Stimulated activated CD4-positive, alpha-beta T cell treated with anti-CD3 and anti-CD28 coated beads, Interleukin-15, amount 100 ng/mL, for 24 hours (primary cell): ENCODE results near the gene SLC6A19.
A peak's percentile ranks its signal among the peaks of the same experiment; 100 is the strongest.
"Not testable (repeated sequence)": the region's sequence is repeated elsewhere in the genome, so short reads cannot be mapped to it uniquely, and the experiment has no call there.

Experiments
- DNase-seq: peaks from one replicate; pipeline ENCODE4 v3.0.0-alpha.2; 2020

Gene SLC6A19

DNA sequence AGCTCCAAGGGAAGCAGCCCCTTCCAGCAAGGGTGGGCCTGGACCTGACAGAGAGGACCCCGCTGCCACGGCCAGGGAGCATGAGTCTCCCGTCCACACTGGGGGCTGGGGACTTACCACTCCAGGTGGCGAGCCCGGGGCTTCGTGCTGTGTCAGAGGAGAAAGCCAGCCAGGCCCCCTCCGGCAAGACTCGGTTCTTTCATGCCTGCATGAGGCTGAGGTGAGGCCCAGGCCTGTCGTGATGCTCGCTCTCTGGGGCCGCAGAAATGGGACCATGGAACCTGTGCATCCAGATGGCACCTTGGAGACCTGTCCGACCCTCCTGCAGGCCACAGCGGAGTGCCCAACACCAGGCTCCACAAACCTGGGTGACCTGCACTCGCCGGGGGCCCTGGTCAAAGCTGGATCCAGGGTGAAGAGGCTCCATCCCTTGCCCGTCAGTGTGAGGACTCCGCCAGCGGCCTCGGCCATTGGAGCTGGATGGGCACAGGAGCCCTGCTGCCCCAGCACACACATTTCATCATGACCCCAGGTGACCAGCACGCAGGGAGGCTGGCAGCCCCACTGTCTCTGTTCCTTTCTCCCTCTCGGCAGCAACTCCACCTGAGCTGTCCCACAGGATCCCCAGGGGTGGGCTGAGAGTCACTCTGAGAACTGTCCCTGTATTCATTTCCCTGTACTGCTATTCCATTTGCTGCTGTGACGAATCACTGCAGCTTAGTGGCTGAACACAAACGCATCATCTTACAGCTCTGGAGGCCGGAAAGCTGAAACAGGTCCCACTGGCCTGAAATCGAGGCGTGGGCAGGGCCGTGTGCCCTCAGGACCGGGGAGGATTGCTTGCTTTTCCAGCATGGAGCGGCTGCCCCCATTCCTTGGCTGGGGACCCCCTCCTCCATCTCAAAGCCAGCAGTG, 48.2 kb downstream of the SLC6A19 start:
- DNase-seq = no peak

DNA sequence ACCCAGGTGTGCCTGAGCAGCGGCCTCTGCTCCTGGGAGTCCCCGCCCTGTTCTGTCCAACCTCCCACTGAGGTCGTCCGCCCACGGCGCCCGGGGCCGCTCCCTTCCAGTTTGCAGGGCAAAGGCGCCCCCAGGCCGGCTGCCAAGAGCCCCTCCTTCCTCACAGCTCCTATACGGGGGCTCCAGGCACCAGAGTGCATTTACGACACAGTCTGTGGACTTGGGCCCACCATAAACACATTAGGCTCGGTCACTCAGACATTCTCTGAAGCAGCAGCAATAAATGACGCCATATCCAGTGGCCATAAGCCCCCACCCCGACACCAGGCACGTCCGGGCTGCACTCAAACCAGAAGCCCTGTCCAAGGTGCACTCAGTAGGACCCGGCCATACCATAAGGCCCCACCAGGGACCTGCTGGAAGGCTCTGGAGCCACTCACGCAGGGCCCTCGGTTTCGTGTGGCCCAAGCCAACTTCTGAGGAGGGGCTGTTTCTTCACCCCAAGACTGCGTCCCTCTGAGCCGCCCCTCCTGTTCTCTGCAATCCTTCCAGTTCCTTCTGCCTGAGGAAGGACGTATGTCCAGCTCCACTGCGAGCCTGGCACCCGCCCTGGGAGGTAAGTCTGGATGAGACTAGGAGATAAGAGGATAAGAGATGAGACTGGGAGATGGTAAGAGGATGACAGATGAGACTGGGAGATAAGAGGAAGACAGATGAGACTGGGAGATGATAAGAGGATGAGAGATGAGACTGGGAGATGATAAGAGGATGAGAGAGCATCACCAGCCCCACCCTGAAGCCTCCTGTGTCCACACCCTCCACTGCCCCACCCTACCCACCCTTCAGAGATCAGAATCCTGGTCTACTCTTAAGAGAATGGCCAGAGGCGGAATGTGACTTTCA, 50.5 kb downstream of the SLC6A19 start:
- DNase-seq = no peak

DNA sequence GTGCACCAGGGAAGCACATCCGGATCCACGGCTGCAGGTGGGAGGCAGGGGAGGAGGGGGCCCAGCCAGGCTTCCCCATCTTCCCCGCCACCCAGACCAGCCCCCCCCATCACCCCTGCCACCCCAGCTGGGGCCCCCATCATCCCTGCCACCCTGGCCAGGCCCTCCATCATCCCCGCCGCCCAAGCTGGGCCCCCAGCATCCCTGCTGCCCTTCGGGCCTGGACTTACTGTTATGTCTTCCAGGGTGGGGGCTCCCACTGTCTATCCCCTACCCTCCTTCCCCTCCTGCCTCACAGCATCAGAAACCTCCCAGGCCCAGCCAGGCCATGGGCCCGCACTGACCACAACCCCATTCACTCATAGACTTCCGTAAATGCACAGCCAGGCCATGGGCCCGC, 51.3 kb downstream of the SLC6A19 start:
- no peak for DNase-seq

DNA sequence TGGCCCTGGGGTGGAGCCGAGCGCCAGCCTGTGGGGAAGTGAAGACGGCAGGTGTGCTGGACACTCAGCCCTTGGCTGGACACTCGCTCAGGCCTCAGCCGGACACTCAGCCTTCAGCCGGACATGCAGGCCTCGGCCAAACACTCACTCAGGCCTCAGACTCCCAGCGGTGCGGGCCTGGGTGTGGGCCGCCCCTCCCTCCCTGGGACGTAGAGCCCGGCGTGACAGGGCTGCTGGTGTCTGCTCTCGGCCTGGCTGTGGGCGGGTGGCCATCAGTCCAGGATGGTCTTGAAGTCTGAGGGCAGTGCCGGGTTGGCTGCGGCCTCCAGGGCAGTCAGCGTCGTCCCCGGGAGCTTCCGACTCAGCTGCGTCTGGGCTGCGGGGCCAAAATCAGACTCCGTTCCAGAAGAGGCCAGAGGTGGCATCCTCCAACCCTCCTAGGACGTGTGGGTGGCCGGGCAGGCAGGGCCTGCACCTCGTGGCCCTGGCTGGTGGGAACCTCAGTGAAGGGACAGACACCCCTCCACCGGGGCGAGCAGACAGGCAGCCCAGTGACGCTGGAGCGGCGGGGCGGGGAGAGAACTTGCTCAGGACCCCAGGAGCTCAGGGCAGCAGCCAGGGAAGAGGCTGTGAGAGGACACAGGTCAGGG, 52.2 kb downstream of the SLC6A19 start:
- no peak for DNase-seq

DNA sequence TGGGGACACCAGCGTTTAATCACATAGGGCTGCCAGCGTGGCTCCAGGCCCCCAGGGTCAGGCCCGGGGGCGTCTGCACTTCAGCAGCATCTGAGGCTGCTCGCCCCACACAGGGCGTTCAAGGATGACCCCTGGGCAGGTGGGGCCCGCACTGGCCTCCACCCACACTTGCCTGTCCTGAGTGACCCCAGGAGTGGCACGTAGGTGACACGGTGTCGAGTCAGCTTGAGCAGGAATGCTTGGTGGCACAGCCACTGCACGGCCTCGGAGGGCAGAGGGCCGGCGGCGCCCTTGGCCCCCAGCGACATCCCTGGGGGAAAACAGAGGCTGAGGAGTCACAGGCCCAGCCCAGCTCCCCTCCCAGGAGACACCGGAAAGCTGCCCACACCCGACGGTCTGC, 52.8 kb downstream of the SLC6A19 start:
- DNase-seq = no peak

DNA sequence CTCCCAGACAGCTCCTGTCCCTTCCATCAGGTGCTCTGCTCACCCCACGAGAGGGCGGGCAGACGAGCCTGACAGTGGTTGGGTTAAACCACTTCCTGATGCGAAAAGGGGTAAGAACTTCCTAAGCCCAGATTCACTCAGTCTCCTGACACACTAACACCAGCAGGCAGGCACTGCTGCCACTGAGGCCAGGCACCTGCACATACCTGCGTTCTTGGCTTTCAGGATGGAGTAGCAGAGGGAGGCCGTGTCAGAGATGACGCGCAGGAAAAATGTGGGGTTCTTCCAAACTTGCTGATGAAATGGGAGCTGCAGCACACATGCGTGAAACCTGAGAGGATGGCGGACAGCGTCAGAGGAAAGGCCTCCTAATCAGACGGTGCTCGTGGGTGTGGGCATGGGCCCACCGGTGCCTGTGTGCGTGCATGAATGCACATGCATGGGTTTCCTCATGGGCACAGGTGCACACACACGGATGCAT, 53.7 kb downstream of the SLC6A19 start:
- peak; percentile 52 for DNase-seq

DNA sequence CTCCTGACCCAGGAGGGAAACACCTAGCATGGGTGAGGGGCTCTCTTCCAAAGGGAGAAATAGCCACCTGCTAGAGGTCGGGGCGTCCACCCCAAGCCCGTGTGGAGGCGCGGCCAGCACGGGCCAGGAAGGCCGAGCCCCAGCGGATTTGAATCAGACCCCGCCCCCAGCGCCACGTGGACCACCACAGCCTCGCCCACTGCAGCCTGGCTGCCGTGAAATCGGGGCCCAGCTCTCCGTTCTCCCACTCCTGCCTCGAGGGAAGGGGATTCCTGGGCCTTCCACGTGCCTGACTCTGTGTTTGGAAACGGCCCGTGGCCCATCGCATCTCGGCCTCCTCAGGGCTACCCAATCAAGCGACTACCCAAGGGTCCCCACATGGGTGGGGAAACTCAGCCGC, 55.4 kb downstream of the SLC6A19 start:
- no peak for DNase-seq

DNA sequence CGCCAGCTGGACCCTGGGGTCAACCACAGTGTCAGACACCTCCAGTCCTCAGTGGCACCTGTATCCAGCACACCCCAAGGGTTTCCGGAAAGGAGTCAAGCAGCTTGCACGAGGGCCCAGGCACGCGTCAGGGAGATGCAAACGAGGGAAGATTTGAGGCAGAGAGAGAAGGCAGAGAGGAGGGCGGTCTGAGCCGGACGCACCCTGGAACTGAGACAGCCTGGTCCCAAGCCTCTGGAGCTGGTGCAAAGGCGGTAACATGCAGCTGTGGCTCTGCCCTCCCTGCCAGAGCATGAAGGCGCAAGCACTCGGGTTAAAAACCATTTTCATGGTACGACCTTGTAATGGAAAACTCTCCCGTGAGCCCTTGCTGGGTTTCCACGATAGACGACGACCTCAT, 56.0 kb downstream of the SLC6A19 start:
- no peak for DNase-seq

DNA sequence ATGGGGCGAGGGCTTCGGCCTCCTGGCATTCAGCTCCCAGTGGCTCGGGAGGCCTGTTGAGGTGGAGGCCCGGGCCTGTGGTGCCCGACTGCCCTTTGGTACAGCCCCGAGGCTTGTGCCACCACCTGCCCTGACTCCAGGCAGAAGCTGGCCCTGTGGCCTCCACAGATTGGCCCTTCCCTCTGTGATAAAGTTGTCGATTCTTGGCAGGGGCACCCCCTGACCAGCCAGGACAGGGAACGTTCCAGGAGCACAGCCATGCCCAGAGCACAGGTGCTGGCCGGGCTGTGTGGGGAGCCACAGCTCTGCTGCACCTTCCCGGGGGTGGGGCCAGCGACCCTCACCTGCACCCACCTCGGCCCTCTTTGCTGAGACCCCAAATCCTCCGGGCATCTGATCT, 56.4 kb downstream of the SLC6A19 start:
- DNase-seq = no peak

DNA sequence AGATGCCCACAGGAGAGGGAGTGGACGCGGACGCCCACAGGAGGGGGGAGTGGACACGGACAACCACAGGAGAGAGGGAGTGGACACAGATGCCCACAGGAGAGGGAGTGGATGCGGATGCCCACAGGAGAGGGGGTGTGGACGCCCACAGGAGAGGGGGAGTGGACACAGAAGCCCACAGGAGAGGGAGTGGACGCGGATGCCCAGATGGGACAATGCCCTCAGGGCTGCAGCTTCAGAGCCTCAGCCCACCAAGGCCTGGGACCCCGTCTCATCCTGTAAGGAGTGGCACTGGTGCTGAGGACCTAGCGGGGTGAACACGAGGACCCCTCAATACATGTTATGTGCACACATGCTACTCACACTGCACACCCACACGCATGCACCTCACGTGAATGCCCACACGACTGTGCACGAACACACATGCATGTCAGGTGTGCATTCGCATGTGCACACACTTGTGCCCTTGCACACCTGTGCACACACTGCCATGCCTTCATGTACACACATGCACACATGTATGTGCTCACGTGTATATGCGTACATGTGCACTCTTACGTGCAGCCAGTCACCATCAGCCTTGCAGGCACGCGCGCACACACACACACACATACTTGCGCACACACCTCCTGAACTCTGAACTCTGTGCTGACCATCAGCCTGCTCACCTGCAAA, 58.5 kb downstream of the SLC6A19 start:
- no peak for DNase-seq

DNA sequence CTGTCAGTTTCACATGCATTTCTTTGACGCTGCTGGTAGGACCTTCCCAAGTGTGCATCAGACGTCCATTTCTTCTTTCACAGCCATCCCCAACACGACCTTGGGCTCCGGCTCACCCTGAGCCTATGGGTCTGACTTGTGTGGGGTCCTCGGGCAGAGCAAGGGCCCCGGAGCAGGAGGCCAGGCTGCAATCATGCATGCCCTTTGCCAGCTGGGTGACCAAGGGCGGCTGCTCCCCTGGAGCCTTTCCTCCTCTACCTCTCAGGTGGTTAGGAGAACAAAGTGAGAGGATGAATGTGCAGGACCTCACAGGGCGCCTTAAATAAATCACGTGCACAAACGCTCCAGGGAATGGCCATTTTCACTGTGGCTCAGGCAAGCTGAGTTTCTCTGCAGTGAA, 60.2 kb downstream of the SLC6A19 start:
- no peak for DNase-seq

DNA sequence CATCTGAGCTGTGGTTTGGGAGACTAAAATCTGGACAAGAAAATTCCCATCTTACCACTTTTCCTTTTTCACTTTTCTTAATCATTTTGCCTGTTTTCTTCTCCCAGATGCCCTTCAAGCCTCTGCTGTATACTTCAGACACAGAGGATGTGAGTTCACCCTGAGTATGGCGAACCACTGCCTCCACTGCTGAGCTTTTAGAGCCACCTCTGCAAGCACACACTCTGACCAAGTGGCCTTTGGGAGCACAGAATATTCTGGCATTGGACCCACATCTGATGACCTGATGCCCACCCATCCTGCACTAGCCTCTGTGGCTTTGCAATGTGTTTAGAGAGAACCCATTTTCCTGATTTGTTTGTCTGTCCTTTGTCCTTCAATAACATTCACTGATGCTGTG, 61.0 kb downstream of the SLC6A19 start:
- DNase-seq = no peak

DNA sequence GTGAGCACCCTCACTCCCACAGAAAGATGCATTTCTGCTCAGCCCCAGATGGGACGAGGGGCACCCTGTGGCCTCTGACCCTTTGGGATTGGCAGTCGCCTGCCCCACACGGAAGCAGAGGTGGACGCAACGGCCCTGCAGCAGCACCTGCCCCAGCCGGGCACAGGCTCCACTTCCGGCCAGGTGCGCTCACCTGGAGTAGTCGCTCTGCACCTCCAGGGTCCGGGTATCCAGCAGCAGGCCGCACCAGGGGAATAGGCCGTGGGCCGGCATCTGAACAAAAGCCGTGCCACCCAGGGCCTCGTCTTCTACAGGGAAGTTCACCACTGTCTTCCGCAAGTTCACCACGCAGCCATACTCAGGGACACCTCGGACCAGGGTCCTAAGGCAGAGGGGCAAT, 62.8 kb downstream of the SLC6A19 start:
- DNase-seq = no peak

DNA sequence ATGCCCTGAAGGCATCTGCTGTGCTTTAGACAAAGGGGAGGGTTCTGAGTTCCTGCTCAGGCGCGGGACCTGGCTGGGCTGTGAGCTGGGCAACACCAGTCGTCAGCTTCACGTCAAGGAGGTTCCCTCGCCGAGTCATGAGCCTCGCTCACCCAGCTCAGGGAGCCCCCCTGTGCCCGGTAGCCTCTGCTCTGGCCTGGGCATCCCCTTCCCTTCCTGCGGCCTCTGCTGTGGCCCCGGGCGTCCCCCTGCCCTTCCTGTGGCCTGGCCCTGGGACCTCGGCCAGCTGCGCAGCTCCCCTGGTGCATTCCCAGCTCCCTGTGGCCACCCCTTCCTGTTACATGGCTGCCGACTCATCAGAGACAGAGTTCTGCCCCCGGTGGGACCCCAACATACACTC, 63.6 kb downstream of the SLC6A19 start:
- DNase-seq = no peak

DNA sequence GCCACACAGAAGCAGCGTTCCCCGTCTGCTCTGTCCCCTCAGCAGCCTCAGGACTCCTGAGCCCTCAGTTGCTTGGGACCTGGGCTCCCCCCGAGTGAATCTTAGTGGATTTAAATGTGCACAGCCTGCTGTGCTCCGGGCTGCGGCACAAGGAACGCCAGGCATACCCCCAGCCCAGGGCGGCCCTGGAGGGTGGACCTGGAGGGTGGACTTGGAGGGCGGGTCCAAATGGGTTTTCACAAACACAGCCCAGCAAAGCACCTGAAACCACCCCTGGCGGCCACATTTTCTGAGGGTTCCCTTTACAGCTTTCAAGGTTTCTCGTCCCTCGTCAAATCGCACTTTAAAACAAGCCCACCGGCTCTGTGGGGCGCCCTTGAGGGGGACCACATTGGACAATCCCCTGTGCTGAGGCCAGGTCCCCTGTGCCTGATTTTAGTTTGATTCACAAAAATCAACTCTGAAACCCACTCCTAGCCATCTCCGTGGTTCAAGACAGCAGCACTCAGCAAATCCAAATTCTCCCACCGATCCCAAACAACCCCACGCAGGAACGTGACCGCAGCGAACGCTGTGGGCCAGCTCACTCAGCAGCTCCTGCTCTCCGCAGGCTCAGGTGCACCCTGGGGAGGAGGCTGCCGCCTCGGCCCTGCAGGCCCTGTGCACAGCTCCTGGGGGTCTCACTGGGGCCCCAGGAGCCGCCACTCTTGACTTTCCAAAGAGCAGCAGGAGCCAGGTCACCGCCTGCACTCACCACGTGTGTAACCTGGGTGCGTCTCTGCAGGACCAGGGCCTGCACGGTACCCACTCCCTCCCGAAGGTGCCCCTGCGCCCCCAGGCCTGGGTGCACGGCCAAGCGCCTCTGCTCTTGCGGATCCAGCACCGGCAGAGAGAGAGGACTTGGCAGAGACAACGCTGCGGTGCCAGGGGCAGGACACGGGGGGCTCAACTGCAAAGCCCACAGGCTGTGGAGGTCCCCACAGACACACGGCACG, 64.4 kb downstream of the SLC6A19 start:
- DNase-seq = no peak

DNA sequence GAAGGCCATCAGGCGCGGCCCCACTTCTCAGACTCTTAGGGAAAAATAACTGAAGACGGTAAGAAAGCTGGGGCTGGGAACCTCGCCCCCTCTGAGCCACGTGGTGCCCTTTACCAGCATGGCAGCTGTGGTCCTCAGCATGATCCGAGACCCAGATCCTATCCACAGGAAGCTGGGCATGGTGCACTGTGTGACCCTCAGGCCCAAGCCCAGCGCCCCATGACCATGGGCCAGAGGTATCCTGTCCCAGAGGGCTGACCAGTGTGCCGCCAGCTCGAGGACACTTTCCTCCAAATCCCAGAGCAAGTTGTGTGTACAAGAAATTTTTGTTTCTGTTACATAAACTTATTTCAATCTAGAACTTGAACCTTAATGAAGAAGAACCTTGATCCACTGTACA, 65.4 kb downstream of the SLC6A19 start:
- no peak for DNase-seq

DNA sequence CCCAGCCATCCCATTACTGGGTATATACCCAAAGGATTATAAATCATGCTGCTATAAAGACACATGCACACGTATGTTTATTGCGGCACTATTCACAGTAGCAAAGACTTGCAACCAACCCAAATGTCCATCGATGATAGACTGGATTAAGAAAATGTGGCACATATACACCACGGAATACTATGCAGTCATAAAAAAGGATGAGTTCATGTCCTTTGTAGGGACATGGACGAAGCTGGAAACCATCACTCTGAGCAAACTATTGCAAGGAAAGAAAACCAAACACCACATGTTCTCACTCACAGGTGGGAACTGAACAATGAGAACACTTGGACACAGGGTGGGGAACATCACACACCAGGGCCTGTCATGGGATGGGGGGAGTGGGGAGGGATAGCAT, 66.1 kb downstream of the SLC6A19 start:
- DNase-seq = not testable (repeated sequence)

DNA sequence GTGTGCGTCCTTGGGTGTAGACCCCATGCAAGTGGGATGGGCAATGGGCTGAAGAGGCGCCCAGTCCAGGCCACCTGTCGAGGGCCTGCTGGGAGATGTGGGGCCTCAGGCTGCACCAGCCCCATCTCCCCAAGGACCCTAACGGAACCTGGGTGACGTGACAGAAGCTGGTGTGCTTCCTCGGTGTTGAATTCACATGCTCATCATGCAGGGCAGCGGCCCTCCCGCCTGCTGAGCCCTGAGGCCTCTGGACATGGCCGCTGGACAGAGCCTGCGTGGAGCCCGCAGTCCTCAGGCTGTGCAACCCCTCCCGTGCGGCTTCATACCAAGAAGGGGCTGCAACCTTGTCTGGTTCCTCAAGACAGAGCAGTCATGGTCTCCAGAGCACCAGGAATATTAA, 66.7 kb downstream of the SLC6A19 start:
- no peak for DNase-seq

DNA sequence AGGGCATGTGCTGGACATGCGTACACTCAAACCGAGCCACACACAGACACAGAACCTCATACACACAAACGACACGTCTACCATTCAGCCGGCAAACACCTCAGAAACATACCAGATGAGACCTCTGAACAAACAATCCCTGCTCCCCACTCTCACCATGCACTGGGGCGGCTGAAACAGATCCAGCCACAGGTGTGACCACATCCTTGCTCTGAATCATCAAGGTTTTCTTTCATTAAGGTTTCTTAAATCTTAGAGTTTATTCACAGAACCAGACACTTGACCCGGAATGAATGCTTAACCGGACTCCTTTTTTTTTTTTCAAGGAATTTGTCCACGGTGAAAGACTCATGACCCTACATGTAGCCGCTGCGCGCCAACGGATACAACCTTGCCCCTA, 67.3 kb downstream of the SLC6A19 start:
- DNase-seq = peak; percentile 48

DNA sequence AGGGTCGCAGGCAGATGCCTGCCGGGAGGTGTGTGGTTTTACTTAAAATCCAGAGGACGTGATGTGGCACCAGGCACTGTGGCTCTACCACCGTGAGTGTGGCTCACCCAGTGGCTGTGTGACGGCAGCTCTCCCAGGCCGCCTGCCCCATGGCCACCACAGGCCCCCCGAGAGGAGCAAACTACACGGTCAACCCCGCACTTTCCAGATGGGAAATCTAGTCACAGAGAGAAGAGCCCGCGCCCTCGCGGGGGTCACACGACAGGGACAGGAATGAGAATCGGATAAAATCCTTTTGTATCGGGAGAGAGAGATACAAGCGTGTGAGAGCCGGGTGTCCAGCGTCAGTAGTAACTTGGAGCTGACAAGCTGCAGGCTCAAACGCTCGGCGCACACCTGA, 69.0 kb downstream of the SLC6A19 start:
- no peak for DNase-seq
